ENCODE results near the gene ZFYVE27.
A peak's percentile ranks its signal among the peaks of the same experiment; 100 is the strongest.

The ZFYVE27 gene

DNA sequence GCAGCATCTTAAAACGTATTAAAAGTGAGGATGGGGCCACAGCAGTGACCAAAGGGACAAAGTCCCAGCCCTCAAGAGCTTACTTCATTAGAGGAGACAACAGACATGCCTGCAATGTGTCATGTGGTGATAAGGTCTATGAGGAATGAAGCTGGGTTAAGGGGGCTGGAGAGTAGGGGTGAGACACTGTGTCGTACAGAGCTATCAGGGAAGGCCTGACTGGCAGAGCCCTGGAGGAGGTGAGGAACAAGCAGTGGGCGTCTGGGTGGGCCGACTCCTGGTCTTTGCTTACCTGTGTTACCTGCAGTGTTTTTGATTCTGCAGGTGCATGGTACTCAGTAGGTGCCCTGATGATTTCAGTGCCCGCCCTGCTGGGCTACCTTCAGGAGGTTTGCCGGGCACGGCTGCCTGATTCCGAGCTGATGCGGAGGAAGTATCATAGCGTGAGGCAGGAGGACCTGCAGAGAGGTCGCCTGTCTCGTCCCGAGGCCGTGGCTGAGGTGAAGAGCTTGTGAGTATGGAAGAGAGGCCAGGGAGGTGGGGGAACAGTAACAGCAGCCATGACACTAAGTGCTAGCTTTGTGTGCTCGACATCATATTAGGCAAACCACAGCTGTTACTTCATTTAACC lies 7.6 kb downstream of the ZFYVE27 start:
- DNase-seq, result no peak

DNA sequence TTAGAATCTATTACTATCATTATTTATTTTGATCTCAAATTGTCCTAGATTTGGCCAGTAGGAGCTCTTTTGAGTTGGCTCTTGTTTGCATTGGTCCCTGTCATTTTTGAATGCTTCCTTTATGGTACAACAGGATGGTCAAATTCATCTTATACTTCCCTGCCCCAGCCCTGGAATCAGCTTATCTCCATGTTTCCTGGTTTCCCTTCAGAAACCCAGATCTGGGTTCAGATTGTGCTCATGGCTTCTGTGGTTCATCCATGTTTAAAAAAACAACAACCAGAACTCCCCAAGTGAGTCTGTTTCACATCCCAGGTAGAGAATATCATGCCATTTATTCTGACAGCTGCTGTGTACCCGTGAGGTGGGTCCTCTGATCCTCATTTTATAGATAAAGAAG lies 10.6 kb downstream of the ZFYVE27 start:
- no peak for DNase-seq

DNA sequence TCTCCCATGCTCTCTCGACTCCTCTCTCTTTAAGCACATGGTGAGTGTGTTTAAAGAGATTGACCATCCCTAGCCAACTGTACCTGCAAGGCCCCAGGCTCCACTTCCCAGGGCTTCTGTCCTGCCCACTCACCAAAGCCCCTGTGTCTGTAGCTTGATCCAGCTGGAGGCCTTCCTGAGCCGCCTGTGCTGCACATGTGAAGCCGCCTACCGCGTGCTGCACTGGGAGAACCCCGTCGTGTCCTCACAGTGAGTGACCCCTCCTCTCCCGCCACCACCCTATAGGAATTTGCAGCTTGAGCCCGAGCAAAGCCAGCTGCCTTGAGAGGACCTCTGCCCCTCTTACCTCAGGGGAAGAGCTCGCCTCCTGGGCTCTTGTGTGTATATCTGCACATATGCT lies 11.2 kb downstream of the ZFYVE27 start:
- DNase-seq, result no peak

DNA sequence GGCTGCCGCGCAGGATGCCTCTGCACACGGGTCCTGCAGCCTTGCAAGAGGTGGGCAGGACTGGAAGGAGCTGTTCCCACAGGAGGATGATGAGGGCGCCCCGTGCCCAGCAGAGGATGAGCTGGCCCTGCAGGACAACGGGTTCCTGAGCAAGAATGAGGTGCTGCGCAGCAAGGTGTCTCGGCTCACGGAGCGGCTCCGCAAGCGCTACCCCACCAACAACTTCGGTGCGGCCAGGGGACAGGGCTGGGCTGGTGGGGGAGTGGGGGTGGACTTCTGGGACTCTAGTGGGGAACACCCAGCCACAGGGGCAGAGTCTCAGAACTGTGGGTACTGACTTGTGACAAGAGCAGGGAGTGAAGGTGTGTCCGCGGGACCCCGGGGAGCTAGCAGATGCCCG lies 16.0 kb downstream of the ZFYVE27 start:
- DNase-seq, result no peak

DNA sequence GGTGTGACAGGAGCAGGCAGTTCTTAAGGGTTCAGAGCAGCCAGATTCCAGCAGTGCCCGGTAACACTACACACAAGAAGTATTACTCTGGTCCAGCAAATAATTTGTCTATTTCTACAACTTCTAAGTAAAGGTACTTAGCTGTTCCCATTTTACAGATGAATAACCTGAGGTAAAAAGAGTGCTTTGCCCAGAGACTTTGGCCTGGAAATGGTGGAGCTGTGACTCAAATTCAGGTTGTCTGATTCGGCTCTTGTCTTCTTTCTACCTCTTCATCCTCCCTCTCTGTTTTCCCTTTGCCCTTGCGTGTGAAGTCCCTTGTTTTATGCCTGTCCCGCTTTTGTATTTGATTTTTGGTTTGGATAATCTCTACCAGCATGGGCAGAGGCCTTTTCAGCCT lies 17.8 kb downstream of the ZFYVE27 start:
- DNase-seq, result no peak

DNA sequence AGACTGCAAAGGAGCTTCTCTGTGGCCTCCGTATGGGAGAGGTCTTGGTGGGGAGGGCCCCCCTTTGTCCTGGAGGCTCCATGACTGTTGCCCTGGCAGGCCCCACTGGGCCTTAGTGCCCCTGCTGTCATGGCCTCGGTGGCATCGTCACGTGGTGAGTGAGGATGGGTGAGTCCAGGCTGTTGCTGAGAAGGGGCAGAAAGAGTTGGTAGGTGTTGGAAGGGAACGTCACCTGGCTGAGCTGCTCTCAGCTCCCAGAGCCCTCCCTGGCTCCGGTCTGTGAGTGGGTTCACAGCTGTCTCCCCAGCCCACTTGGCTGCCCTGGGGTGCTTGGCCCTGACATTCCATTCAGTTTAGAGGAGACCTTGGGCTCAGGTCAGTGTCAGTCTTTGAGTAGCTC lies 18.8 kb downstream of the ZFYVE27 start:
- DNase-seq, result no peak

DNA sequence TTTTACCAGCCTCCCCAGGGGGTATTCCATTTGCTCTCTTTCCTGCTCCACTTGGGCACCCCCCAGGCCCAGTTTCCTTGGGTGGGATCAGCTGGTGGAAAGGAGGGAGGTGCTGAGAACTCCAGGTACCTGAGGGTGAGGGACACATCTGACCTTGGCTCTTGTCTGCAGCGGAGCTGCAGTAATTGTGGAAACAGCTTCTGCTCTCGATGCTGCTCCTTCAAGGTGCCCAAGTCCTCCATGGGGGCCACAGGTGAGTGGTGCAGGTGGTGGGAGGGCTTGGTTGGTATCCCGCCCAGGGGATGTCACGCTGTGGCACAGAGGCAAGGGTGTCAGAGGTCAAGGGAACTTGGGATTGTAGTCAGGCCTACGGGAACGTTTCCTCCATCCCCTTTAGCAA lies 20.5 kb downstream of the ZFYVE27 start:
- no peak for DNase-seq

DNA sequence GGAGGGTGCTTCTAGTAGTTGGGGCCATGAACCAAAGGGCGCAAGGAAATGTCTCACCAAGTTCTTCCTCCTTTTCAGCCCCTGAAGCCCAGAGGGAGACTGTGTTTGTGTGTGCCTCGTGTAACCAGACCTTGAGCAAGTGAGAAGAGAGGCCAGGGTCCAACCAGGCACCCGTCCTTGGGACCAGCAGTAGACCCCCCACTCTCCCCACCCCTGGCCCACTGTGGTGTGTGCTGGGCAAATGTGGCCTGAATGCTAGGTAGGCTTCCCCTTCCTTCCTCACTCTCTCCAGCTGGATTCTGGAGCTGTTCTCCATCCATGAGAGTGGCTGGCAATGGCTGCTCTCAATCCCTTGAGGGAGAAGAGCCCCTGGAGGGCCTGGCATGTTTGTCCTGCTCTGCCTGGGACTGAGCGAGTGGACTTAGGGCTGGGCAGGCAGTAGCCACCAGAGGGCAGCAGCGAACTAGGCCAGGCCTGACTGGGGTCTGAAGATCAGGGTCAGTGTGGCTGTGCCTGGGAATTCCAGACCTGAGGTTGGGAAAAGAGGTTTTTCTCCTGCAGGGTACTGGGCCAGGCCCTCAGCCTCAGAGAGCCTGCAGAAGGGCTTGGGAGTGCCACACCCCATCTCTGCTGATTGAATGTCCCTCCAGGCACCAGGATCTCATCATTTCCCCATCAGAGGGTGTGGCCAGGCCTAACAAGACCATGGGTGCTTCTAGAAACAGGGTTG lies 22.4 kb downstream of the ZFYVE27 start:
- DNase-seq, result peak; percentile 51

DNA sequence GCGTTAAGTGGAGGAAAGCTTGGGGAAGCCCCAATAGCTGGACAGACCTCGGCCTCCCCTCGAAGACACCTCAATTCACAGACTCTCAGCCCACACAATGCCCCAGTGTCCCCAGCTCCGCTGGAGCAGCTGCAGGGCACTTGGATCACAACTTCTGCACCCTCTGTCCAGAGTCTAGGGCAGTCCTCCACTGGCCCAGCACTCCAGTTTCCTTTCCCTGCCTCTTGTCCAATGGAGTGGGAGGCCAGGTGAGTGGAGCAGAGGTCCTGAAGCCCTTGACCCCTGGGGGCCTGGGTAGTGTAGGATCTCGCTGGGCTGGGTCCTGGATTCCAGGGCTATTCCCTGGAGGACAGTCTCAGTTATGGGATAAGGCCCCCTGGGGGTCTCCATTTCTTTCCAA lies 23.0 kb downstream of the ZFYVE27 start:
- DNase-seq, result no peak

DNA sequence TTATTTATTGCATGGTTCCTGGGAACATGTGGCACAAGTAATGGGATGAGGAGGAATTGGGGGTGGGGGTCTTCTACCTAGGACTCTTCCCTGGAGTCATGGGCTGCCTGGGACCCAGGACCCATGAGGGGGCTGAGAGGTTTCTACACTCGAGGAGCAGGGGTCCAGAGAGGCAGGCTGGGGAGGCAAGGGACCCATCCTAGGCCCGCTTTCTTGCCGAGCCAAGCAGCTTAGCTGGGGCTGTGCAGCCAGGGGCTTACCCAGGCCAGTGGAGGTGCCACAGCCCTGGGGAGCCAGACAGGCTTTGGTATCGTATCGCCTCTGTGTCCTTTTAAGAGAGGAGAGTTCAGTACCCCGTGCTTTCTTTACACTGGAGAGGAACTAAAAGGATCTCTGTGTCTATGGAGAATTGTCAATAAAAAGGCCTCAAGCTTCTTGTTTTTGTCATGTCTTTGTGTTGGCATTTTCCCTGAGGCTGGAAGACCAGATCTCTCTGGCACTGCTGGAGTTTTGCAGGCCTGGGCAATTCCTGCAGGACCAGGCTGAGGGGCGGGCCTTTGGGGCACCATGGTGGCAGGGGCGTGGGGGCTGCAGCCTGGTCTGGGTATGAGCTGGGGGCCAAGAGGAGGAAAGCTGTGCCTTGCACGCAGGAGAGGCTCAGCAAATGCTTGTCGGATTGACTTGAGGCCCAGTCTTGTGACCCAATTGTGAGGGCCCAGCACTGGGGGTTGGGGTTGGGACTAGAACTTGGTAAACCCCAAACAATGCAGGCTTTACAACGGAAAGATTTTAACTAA lies 23.7 kb downstream of the ZFYVE27 start:
- no peak for DNase-seq

DNA sequence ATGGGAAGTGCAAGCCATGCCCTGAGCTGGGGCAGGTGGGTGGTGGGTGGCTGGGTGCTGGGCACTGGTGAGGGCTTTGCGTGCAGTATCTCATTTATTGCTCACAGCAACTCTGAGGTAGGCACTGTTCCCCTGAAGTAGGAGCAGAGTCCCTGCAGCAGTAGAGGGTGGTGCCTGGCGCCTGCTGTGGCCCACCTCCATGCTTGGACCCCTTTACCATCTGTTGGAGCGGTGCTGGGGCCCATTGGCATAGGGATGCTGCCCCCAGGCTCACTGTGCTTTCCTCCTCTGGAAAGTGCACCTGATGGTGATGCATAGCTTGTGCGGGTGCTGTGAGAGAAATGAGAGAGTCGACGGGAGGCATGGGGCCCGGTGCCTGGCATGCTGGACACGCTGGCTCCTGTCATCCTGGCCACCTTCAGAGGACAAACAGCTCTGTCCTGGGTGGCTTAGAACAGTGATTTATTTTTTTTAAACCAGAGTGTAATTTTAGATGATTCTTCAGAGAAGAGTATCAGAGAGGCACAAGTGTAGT lies 24.5 kb downstream of the ZFYVE27 start:
- DNase-seq, result no peak

DNA sequence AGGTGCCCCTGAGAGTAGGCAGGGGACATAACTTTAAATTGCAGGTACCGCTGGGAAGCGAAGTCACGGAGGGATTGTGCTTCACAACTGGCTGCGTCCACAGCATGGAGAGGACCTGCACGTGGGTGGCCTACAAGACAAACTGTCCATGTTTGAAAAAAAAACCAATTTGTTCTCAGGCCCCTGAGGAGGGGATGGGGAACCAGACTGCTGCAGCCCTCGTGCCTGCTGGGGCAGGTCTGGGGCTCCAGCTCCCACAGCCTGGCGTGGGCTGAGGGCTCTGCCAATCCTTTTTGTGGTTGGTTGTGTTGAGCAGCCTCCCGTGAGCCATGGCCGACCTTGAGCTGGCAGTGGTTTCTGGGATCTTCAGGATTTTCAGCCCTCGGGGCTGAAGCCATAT lies 25.1 kb downstream of the ZFYVE27 start:
- DNase-seq, result no peak

DNA sequence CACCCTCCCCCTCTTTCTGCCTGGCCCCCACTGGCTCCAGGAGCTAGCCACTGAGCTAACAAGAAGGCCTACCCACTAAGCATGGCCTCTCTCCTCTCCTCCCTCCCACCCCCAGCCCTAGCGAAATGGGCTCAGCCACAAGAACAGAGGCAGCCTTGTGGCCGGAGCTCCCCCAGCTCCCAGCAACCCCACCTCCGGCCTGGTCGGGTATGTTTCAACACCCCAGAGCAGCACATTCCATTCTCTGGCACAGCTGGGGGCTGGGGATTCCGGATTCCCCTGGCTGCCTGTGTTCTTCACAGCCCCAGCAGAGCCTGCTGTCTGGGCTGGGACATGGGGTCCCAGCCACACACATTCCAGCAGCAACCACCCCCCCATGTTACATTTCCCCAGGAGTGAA lies 25.9 kb downstream of the ZFYVE27 start:
- DNase-seq, result no peak

DNA sequence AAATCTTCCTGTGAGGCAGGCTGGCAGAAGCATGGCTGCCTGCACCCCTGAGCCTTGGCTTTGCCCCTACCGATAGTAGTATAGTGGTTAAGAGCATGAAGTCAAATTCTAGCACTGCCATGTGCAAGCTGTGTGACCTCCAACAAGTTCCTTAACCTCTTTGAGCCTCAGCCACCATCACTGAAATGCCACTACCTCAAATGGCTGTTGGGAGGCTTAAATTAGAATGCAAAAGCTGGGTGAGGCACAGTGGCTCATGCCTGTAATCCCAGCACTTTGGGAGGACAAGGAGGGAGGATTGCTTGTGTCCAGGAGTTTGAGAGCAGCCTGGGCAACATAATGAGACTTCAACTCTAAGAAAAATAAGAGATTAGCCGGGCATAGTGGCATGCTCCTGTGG lies 26.5 kb downstream of the ZFYVE27 start:
- DNase-seq, result no peak

DNA sequence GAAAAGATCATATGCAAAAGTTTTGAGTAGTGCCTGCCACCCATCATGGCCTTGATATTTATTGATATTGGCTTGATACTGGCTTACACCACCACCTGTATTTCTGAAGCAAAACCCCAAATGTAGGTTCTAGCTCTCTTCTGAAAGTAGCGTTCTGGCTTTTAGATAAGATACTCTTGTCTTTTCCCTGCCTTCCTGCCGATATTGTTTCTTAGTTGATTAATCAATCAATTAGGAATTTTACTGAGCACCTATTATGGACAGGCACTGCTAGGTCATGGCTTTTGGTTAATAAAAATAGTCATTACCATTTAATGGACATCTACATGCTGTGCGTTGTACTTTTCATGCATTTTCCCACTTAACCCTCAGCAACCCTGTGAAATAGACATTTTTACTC lies 27.0 kb downstream of the ZFYVE27 start:
- no peak for DNase-seq

DNA sequence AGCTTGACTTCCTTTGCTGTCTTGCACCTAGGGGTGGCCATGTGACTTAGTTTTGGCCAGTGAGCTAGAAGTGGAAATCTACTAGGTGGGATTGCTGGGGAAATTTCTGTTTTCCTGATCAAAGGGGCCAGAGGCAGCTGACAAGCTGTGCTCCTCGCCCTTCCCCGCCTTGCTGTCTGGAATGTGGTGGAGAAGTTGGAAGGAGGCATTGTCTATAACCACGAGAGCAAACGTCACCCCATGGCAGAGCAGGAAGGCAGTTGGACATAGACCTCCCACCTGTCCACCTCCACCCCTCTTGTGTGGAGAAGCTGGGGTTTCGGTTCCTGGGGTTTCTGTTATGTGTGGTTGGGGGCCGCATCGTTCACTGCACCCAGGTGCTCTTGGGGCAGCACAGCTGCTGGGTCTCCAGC lies 27.6 kb downstream of the ZFYVE27 start:
- DNase-seq, result no peak

DNA sequence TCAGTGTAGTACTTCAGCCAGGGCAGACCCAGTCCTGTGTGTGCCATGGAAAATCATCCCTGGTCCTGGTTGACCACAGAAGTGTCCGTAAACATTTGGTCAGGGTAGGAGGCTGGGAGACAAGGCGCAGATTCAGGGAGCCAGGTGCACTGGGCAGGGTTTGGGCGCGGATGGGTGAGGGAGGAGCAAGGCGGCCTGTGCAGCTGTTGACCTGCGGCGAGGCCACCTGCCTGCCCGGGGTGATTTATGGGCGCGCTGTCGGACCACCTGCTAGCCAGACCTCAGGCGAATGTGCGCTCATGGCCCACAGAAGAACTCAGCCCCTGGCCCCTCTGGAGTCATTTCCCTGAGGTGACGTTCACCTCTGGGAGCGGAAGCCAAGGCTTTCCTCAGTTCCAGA lies 28.3 kb downstream of the ZFYVE27 start:
- DNase-seq, result no peak

DNA sequence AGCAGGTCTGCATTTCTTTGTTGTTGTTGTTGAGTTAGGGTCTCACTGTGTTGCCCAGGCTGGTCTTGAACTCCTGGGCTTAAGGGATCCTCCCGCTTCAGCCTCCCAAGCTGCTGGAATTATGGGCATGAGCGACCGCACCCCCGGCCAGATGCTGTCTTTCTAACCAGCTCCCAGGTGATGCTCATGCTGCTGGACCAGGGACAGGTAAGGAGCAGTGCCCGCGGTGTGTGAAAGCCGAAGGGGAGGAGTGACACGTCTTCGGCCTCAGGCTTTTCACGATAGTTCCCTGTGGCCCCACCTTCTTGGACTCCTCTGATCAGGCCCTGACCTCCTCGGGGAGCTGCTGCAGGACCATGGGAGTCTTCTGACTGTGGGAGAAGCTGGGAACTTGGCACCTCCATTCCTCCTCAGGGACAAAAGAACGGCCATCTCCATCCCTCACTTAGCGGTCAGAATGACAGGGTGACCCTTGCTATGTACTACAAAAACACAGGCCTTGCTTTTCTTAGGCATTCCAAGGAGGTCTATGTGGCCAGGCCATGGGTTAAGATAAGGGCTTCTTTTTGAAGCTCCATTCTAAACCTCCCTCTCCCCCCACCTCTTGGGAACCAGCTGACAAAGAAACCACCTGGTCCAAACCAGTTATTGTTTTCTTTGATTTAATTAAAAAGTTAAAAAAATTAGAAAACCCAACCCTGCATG lies 29.3 kb downstream of the ZFYVE27 start:
- DNase-seq, result no peak

DNA sequence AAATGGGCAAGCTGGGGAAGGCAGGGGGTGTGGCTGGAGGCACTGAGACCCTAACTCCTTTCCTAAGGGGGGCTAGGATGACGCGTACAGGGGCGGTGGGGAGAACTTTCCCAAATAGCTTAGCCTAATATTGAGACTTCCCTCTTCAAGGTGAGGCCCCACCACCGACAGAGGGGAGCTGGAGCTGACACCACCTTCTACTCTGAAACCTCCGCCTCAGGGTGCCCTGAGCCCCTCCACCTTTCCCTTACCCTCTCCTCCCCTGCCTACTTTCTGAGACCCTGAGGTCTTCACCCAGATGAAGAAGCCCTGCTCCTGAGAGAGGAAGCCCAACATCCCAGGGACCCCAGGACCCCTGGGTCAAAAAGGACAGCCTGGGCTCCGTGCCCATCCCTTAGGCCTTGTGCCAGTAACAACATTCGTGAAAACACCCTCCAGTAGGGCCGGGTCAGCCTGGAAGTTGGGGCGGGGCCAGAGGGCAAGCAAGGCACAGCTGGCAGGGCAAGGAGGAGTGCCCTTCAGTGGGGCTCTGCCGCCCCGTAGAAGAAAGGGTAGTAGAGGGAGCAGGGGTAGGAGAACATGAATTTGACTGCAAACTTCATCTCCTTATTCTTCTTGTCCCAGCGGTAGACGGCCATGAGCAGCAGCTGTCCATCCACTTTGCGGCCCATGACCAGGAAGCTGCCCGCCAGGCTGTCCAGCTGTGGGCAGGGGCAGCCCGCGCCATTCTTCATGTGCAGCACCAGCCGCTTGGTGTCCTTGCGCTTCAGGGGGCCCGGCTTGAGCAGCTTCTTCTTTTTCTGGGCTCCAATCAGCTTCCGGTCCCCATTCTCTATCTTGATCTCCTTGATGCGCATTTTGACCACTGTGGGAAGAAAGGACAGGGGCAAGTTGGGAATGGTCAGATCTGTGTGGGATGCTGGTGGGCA lies 30.3 kb downstream of the ZFYVE27 start:
- no peak for DNase-seq

DNA sequence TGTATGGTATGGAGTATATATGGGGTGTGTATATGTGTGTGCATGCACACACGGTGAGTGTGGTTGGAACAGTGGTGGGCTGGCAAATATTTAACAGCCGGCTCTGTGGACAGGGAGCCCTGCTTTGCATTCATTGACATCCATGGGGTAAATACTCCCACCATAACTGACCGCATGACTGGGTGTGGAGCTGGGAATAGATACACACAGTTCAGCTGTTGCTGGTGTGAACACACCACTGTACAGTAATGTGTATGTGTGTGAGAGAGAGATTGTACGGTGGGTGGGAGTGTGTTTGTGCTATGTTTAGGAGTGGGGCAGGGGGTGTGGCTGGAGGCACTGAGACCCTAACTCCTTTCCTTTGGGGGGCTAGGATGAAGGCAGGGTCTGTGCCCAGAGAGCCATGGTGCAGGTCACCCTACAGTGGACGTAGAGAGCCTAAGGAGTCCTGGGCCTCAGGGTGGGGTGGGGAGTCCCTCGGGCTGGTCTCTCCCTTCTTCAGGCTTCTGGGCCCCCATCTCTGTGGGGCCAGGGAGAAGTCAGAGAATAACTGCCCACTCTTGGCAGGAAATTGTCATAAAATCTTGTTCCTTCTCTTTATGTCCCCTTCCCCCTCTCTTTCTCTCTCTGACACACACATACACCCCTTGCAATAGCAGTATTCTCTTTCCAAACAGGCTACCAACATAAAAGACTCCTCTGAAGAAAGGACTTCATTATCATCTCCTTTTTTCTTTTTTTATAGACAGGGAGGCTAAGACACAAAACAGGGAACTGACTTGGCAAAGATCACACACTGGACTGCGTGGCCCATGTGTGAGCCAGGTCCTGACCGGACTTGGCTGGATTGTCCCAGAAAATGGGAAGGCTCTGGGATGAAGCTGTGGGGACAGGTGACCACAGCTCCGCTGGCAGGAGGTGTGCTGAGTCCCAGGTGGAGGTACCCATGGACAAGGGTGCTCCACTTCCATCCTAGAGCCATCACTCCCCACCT lies 31.7 kb downstream of the ZFYVE27 start:
- no peak for DNase-seq

DNA sequence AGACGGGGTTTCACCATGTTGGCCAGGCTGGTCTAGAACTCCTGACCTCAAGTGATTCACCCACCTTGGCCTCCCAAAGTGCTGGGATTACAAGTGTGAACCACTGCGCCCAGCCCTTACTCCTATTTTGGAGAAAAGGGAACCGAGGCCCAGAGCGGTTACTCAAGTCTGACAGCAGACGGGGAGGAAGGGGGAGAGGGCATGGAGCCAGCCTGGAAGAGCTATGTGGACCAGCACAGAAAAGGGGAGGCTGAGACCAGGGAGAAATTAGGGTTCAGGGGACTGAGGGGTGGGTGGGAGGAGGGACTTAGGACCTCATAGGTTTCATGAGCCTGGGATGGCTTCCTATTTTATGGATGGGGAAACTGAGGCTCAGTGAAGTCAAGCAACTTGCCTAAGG lies 33.3 kb downstream of the ZFYVE27 start:
- no peak for DNase-seq

Measured in activated naive CD4-positive, alpha-beta T cell treated with anti-CD3 and anti-CD28 coated beads, Interleukin-2, amount 50 U/mL, for 16 hours (primary cell).